ENCODE results near the gene YY1. TPM values are rescaled to one million over a fixed set of nuclear protein-coding genes. Genes with fewer than 3 reads are reported as not detected.

YY1 gene
- total RNA-seq, 4 donors from 2014 or later: 30.6 to 46.5 (median 33.5) TPM

DNA sequence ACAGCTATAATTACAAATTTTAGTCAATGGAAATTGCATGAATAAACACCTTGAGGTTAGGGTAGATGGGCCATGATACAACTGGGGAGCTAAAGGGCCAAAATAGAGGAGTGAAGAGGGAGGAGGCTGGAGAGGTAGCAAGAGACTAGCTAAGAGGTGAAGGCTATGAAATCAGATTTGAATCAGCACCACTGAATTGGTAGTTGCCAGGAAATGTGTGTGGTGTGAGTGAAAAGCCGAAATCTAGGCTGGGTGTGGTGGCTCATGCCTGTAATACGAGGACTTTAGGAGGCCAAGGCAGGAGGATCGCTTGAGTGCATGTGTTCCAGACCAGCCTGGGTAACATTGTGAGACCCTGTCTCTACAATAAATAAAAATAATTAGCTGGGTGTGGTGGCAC is 22.7 kb downstream of the YY1 start:
- intact Hi-C loops (cut with DNase I): no loop called here
- WGBS, 2 donors: 71 to 84% methylated on average over 3 of the region's 3 CpGs
- TF ChIP-seq, protein P1, sequence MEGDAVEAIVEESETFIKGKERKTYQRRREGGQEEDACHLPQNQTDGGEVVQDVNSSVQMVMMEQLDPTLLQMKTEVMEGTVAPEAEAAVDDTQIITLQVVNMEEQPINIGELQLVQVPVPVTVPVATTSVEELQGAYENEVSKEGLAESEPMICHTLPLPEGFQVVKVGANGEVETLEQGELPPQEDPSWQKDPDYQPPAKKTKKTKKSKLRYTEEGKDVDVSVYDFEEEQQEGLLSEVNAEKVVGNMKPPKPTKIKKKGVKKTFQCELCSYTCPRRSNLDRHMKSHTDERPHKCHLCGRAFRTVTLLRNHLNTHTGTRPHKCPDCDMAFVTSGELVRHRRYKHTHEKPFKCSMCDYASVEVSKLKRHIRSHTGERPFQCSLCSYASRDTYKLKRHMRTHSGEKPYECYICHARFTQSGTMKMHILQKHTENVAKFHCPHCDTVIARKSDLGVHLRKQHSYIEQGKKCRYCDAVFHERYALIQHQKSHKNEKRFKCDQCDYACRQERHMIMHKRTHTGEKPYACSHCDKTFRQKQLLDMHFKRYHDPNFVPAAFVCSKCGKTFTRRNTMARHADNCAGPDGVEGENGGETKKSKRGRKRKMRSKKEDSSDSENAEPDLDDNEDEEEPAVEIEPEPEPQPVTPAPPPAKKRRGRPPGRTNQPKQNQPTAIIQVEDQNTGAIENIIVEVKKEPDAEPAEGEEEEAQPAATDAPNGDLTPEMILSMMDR (IDR thresholded peaks at IDR 0.05): no peak
- TF ChIP-seq POLR2A (IDR thresholded peaks at IDR 0.05): no peak
- H3K36me3 ChIP-seq: peaks cover 0 to 43% (median 0%) of the 10 kb centered on the region in 3 donors
- no peak for DNase-seq
- no peaks in the 10 kb centered on the region for H3K27me3 ChIP-seq
- H3K27ac ChIP-seq: no peak overlapping the region
- no peaks in the 10 kb centered on the region for H3K9me3 ChIP-seq
- peaks cover 0 to 59% (median 18%) of the 10 kb centered on the region in 3 donors for H3K4me1 ChIP-seq
- no peak overlapping the region for H3K4me3 ChIP-seq

DNA sequence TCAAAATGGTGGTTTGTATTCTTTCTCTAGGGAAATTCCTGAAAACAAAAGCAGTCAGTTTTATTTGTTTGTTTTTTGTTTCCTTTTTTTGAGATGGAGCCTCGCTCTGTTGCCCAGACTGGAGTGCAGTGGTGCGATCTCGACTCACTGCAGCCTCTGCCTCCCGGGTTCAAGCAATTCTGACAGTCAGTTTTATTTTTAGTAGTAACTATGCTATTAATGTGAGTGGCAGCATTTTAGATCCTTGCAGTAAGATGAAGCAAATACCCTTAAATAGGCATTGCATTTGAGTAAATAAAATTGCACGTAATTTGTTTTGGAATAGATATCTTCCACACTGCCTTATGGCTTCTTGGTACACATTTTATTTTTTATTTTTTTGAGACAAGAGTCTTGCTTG is 23.6 kb downstream of the YY1 start:
- no peak for TF ChIP-seq POLR2A (IDR thresholded peaks at IDR 0.05)
- TF ChIP-seq, protein P1 (IDR thresholded peaks at IDR 0.05): no peak
- no peaks in the 10 kb centered on the region for H3K9me3 ChIP-seq
- no peak overlapping the region for H3K4me3 ChIP-seq
- 75 to 83% methylated on average over 5 of the region's 5 CpGs for WGBS, 2 donors
- intact Hi-C loops (cut with DNase I): no loop called here
- H3K4me1 ChIP-seq: peaks cover 0 to 49% (median 18%) of the 10 kb centered on the region in 3 donors
- no peak for DNase-seq
- H3K27ac ChIP-seq: no peak overlapping the region
- no peaks in the 10 kb centered on the region for H3K27me3 ChIP-seq
- peaks cover 0 to 44% (median 0%) of the 10 kb centered on the region in 3 donors for H3K36me3 ChIP-seq

- Histone ChIP-seq H3K9me3 (no peaks in the 10 kb centered on the region), H3K27ac (no peak overlapping the region), H3K27me3 (no peaks in the 10 kb centered on the region), H3K36me3 (peaks cover 0 to 48% (median 0%) of the 10 kb centered on the region in 3 donors), H3K4me1 (peaks cover 0 to 48% (median 17%) of the 10 kb centered on the region in 3 donors), H3K4me3 (no peak overlapping the region)
- intact Hi-C loops (cut with DNase I): no loop called here
- DNase-seq: no peak
- WGBS, 2 donors: 51 to 66% methylated on average over 3 of the region's 3 CpGs
- TF ChIP-seq, protein P1 (IDR thresholded peaks at IDR 0.05): no peak
- TF ChIP-seq POLR2A (IDR thresholded peaks at IDR 0.05): no peak
Observed at GRCh38 chr14:100263141-100263540, 24.2 kb downstream of the YY1 start.

DNA sequence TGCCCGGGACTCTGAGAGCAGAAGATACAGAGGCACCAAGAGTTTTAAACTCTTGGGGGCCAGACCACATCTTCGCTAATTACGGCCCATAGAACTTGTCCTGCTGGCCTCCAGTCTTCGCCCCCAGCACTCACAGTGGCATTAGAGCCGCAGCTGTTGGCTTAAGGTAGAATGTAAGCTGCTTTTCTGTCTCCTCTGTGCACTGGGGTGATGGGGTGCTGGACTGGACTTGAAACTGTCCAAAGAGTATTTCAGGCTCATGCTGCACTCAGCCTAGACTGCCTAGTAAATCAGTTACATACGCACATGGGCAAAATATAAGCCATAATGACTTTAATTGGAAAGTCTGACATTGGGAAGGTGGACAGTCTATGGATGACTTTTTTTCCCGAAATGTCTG is 29.0 kb downstream of the YY1 start:
- Histone ChIP-seq H3K4me1 (peaks cover 0 to 45% (median 3%) of the 10 kb centered on the region in 3 donors), H3K27ac (no peak overlapping the region), H3K36me3 (peaks cover 0 to 40% (median 0%) of the 10 kb centered on the region in 3 donors), H3K9me3 (no peaks in the 10 kb centered on the region), H3K27me3 (no peaks in the 10 kb centered on the region), H3K4me3 (no peak overlapping the region)
- WGBS, 2 donors: 90 to 100% methylated on average over 2 to 5 of the region's 7 CpGs
- no peak for DNase-seq
- no peak for TF ChIP-seq POLR2A (IDR thresholded peaks at IDR 0.05)
- TF ChIP-seq, protein P1 (IDR thresholded peaks at IDR 0.05): no peak
- intact Hi-C loops (cut with DNase I): no loop called here

GRCh38 chr14:100268591-100269207 is 29.8 kb downstream of the YY1 start:
- H3K4me3 ChIP-seq: no peak overlapping the region
- TF ChIP-seq, protein P1 (IDR thresholded peaks at IDR 0.05): no peak
- TF ChIP-seq POLR2A (IDR thresholded peaks at IDR 0.05): no peak
- 55 to 56% methylated on average over 7 of the region's 7 CpGs for WGBS, 2 donors

More at GRCh38 chr14:100268591-100269207, 29.8 kb downstream of the YY1 start:
- Histone ChIP-seq H3K27ac (no peak overlapping the region), H3K4me1 (peaks cover 0 to 43% (median 0%) of the 10 kb centered on the region in 3 donors), H3K9me3 (no peaks in the 10 kb centered on the region), H3K27me3 (no peaks in the 10 kb centered on the region), H3K36me3 (peaks cover 0 to 33% (median 0%) of the 10 kb centered on the region in 3 donors)
- intact Hi-C loops (cut with DNase I): no loop called here
- DNase-seq: no peak

Measured in esophagus squamous epithelium (tissue), 5 donors.